Measurements from ENCODE around the gene RALY.

The RALY gene

DNA sequence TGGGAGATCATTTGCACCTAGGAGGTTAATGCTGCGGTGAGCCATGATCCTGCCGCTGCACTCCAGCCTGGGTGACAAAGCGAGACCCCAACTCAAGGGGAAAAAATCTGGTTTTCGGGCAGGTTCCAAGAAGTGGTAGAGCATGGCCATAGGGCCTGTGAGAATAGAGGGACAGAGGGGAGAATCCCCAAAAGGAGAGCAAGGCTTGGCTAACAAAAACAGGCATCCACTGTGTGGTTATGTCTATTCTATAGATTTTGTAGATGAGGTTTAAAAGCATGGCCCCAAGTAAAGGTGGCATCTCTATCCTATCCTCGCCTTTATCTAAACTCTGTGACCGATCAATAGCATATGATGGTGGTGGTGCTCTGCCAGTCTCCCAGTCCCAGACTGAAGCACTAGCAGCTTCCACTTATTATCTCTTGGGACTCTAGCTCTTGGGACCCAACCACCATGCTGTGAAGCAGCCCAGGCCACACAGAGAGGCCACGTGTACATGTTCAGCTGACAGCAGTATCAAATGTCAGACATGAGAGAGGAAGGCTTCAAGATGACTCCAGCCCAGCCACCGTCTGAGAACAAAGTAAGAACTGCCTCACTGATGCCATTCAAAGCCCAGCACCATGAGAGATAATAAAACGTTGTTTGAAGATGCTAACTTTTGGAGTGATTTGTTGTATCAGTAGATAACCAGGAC lies 90.7 kb downstream of the RALY start:
- no peak for DNase-seq

DNA sequence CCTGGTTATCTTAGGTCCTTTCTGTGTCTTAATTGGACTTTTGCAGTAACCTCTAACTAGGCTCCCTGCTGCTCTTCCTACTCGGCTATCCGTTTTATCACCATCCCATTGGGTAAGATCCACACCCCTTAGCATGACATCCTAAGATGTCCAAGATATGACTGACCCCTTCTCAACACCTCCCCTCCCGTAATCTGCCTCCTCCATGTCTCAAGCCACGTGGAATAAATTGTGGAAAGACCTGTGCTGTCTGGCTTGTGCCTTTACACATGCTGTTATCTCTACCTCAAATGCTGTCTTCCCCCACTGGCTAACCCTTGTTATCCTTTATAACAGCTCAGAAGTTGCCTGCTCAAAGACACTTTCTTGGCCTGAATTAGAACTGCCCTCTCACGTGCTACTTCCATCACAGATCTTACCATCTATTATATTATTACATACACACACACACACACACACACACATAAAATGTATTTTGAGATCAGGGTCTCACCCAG lies 91.9 kb downstream of the RALY start:
- no peak for DNase-seq

DNA sequence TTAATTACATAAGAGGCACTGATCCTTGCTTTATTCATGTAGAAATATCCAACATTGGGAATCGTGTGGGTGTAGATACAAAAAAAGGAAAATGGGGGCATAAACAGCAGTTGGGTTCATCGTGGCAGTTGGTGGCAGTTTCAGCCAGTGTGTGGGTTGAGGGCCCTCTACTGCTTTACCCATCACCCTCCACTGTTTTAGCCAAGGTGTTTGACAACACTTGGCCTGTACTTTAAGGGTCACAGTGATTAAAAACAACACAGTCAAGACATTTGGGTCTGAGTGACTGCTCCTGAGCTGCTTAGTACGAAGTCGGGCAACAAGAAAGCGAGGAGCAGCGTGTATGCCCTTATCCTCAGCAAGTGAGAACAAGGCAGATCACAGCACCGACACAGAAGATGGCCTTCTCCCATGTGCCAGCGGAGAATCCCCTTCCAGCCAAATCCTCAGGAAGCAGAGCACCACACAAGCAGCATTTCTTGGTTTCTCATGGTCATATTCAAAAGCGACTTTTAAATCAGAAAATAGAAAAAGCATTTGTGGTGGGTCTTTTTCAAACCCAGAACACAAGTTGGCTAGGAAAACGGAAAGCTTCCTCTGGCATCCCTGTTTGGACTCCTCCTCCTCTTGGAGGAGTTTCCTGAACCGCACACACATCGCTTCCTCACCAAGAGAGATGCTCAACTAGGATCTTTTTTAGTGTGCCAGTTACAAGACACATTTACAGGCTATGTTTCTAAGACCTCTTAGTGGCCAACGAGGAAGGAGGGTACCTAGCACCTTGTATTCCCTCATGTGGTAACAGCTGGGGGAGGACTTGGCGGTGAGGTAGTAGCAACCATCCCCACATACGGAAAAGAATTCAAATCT lies 94.8 kb downstream of the RALY start:
- DNase-seq, result no peak

DNA sequence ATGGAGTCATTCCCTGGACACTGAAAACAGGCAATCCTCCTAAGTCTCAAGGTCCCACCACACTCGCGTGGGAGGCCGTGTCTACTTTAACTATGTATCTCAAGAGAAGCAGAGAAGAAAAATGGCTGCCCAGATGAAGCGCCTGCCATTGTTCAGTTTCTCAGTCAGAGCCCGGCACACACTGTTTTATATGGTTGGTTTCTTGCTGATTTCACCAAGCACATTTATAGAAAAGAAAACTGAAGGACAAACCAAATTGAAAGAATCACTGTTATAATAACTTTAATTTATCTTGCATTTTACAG lies 95.4 kb downstream of the RALY start:
- no peak for DNase-seq

DNA sequence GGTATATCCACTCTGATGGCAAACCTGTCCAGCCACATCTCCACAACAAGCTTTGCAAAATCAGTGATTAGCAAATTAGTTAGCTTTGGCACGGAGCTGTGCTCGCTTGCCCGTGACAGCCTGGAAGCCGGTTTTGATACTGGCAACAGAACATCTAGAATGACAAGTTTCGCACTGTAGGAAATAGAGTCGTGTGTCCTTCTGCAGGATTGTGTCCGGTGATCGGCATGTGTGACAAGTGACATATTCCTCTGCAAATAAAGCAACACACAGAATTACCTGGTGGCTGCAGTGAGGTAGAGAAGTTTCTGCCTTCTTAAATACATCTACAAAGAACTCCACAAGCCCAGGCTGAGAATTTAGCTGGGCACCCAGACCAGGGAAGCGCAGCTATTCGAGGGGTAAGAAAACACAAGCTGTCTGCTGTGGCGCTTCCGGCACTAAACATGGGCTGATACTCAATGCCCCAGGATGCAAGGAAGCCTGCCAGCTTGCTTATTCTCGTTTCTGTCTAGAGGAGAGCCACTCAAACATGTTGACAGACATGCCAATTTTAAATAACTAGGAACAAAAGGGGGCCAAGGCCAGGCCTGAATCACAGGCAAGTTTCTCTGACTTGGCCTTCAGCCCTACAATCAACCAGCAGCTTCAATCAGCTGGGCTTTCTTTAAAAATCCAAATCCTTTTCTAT lies 96.1 kb downstream of the RALY start:
- no peak for DNase-seq

DNA sequence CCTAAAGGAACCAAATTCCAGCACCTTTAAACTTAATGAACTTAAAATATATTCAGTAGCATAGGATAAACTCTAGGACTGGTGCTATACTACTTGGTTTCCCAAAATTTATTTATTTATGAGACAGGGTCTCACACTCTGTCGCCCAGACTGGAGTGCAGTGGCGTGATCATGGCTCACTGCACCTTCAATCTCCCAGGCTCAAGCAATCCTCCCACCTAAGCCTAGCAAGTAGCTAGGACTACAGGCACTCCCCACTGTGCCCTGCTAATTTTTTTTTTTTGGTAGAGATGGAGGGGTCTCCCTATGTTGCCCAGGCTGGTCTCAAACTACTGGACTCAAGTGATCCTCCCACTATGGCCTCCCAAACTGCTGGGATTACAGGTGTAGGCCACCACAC lies 96.9 kb downstream of the RALY start:
- DNase-seq, result no peak

DNA sequence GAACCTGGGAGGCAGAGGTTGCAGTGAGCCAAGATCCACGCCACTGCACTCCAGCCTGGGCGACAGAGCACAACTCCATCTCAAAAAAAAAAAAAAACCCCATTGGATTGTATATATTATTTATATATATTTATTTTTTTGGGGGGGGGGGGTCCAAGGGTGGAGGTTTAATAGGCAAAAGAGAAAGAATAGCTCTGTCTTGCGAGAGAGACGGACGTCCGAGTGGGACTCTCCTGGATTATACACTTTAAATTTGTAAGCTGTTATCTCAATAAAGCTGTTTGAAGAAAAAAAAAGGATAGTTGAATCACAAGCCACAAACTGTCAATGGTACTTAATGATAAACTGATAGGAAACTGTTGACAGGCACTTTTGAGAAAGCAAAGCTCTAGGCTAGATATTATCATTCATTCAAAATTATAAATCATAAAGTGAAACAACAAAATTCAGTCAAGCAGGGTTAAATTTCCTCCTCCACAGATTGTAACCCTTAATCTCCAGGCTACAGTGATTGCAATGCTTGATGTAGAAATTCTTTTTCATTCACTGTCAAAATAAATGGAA lies 98.0 kb downstream of the RALY start:
- DNase-seq, result no peak

DNA sequence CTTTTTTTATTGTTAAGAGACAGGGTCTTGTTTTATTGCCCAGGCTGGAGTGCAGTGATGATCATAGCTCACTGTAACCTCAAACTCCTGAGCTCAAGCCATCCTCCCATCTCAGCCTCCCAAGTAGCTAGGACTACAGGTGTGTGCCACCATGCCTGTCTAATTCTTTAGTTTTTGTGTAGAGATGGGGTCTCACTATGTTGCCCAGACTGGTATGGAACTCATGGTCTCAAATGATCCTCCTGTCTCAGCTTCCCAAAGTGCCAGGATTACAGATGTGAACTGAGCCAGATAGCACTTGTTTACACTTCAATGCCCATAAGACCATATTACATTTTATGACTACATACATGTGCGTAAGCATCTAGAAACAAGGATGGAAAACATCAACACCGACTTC lies 100.2 kb downstream of the RALY start:
- no peak for DNase-seq

DNA sequence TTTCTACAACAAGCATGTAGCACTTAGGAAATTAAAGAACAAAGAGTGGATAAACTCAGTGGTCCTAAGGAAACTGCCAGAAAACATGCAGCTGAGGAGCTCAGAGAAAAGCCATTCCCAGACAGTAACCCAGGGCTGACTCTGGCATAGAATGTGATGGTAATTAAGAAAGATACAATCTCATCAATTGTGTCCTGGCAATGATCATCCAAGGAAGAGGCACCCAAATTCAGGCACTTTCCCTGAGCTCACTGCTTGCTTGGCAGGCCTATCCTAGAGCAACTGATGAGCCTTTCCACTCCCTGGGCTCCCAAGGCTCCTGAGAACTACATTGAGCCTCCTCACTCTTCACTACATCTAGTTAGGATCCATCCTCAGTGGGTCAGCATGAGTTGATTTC lies 102.1 kb downstream of the RALY start:
- no peak for DNase-seq

DNA sequence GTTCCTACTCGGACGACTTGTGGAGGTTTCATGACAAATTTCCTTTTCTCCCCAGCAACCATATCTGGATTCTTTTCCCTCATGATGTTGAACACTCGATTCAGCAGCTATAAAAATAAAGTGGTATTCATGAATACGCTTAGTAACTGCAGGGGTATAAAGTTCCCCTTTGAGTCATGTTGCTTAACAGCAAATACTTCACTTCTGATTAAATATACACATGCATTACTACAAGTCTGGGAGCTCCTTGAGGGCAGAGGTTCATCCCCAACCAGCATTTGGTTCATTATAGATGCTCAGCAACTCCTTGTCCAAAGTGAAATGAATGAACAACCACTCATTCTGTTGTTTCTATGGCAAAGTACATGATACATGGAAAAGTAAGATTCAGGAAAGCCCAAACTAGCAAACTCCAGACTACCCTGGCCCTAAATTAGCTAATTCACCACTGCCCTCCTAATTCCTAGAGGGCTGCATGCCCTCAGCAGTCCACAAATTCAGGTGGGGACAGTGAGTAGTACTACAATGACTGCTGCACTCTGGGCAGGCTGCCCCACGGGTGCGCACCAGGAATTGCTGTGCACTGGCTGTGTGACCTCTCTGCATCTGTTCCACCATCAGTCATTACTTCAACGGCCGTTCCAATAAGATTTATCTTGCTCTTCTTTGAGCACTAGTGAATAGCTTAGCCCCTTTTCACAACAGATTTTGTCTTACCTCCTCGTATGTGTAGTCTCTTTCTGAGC lies 103.2 kb downstream of the RALY start:
- no peak for DNase-seq

DNA sequence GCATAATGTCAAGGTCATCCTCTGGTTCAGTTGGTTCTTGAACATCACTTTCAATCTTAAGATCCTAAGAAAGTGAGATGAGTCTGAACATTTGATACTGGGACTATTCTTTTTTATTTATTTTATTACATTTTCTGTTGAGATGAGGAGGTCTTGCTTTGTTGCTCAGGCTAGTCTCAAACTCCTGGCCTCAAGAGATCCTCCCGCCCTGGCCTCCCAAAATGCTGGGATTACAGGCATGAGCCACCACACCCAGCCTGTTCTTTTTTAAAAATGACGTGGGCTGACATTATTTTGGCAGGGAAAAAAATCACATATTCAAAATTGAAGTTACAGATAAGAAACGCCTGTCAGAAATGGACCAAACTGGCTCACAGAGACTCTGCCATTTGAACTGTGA lies 104.9 kb downstream of the RALY start:
- DNase-seq, result no peak

DNA sequence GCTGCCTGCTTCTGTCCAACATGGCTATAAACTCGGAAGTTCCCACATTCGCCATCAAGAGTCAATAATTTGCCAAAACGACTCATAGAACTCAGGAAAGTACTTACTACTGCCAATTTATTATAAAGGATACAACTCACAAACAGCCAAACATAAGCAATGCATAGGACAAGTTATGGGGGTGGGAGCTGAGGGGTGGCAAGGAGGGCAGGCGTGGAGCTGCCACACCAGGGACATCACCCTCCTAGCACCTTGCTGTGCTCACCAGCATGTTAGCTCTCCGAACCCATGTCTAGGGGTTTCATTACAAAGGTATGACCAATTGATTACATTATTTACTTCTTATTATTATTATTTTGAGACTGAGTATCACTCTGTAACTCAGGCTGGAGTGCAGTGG lies 106.0 kb downstream of the RALY start:
- no peak for DNase-seq

DNA sequence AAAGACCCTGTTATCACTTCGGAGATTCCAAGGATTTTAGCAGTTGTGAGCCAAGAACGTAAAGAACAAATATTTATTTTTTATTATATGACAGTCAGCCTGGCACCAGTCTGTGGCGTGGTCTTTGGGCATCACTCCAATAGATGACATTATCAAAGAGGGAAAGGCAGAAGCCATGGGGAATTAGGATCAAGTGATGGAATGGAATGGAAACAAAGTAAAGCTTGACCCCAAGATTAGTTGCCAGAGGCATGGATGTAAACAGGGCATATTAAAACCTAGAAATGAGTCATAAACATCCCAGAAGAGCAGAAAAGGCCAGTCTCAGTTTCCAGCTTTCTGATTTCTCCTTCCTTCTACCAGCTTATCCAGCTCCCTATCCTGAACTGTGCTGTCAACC lies 106.9 kb downstream of the RALY start:
- no peak for DNase-seq

DNA sequence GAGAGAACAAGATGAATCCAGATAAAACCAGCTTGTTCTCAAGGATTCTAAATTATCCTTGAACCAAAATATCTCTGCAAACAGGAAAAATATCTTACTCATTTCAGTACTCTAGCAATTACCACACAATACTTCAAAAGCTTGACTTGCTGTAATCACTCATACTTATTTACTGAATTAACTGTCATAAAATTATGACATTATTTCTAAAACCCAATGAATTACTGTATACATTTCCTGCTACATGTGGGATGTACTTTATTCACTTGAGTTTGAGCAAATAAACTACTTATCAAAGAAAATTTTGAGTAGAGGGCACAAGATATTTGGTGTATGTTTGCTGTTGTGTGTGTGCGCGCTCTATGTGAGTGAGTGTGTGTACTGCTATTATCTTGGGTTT lies 108.6 kb downstream of the RALY start:
- DNase-seq, result no peak

DNA sequence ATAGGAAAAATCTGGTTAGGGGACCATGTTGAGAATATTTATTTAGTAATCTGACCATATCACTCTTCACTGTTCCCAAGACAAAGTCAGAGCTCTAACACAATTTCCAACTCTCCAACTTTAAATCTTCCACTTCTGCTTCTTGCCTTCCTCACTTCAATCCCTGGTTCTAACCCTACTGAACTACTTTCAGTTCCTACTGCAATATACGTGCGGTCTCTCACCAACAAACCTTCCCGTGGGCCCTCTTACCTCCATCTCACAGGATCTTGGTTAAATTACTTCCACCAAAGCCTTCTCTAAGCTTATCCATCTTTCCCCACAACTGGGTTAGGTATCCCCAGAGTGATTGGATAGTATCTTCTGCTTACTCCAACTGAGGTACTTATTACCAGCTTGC lies 110.3 kb downstream of the RALY start:
- no peak for DNase-seq

DNA sequence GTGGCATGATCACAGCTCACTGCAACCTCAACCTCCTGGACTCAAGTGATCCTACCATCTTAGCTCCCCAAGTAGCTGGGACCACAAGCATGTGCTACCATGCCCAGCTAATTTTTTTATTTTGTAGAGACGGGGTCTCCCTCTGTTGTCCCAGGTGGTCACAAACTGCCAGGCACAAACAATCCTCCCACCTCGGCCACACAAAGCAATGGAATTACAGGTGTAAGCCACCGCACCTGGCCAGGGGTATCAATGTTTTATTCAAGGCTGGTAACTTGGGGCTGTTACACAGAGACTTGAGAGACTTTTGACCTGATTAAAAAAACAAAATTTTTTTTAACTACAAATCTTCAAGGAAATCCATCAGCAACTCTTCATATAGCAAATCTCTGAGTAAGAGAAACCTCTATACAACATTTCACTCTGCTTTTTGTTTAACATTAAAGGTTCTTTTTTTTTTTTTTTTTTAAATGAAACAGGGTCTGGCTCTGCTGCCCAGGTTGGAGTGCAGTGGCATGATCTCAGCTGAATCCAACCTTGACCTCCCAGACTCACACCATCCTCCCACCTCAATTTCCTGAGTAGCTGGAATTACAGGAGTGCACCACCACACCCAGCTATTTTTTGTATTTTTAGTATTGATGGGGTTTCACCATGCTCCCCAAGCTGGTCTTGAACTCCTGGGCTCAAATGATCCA lies 112.4 kb downstream of the RALY start:
- DNase-seq, result no peak

DNA sequence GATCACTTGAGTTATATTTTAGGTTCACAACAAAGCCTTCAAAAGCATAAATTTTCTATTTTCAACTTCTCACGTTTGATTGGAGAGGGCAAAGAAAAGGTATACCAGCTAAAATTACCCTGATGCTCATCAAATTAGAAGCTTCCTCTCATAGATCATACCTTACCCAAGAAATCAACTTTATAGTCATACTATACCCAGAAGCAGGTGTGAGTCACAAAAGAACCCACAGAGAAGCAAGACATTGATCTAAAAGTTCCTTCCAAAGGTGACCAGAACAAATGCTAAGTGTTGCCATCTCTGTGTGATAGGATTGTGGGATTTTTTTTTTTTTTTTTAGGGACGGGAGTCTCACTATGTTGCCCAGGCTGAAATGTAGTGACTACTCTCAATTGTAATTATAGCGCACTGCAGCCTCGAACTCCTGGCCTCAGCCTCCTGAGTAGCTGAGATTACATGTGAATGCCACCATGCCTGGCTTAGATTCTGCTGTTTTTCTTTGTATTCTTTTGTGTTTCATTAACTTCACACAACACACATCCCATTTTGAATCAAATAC lies 115.0 kb downstream of the RALY start:
- no peak for DNase-seq

DNA sequence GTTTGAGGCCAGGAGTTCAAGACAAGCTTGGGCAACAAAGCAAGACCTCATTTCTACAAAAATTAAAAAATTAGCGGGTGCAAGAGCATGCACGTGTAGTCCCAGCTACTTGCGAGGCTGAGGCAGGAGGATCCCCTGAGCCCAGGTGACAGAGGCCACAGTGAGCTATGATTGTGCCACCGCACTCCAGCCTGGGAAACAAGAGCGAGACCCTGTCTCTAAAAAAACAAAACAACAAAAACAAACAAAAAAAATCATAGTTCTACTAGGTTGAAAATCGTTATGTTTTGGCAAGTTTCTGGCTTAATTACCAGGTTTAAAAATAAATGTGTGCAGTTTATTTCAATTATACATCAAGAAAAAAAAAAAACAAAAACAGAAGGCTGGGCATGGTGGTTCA lies 115.7 kb downstream of the RALY start:
- no peak for DNase-seq

DNA sequence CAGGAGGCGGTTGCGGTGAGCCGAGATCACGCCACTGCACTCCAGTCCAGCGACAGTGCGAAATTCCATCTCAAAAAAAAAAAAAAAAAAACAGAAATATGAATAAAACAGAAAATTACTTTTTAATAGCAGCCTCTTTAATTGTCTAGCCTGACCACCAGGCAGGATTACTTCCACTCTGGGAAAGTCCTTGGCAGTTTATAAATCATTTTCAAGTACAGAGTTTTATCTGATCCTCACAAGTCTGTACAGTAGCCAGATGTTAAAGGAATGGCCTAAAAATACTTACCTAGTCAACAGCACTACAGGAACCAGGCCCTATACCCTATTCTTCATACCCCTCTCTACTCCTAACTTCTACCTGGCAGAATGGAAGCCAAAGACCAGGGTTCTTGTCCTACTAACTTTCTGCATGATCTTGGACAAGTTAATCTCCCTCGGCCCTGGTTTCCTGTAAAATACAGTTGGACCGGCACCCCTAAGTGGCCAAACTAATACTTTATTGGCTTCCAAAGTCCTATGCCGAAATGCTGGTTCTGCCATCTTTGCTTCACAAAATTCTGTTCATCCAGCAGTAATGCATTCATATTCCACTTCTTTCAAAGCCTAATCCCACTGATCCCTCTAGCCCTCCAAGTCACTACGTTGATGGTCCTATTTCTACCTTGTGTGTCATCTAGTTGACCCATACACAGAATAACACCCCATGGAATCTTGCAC lies 116.5 kb downstream of the RALY start:
- no peak for DNase-seq

DNA sequence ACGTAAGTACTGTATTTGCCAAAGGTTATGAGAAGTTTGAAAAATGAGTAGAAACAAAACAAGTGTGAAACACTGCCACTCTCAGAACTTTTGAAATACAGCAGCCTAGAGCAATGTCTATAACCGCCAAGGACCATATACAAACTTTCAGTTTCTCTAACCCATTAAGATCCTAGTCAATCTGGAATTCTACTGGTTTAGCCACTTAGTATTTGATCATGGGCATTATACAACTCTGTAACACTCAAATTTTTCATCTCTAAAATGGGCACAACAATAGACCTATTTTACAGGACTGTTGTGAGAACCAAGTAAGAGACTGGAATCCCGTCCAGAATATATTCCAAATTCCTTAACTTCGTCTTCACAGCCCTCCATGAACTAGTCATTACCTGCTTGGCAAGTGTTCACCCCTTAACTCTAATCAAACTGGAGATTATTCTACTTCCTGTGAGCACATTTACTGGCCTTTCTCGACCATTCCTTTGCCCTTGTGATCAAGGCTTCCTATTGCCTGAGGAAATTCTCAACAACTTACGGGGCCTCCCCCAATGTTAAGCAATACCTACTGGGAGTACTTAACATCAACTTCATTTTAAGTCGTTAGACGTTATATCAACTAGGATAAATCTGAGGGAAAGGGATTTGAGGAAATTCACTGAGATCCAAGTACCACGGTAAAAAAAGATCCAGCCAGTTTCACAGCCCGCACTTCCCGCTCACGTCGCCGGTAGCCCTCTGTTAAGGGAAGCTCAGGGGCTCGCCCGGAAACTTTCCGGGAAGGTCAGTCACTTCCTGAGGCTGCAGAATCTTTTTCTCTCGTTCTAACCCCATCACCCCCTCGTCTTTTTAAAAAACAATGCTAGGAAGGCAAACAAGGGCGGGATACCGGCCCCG lies 117.3 kb downstream of the RALY start:
- no peak for DNase-seq
